ENCODE data around the gene ENG.

The ENG gene

GRCh38 chr9:127809540-127810377, 44.7 kb downstream of the ENG start:
- Histone ChIP-seq H3K4me3 (ENCODE audit: low read length) (no peak overlapping the region), H3K9ac (ENCODE audit: low read length) (no peak overlapping the region), H3K27me3 (ENCODE audit: low read depth, low read length) (no peaks in the 10 kb centered on the region), H2AFZ (ENCODE audit: low read depth, low read length) (no peak overlapping the region), H3K4me2 (ENCODE audit: low read length) (no peak overlapping the region), H3K79me2 (ENCODE audit: low read length) (peaks cover 3% of the 10 kb centered on the region; the same call in 1 of the 2 replicates), H3K36me3 (replicated peaks; ENCODE audit: low read depth, low read length) (peaks cover 48% of the 10 kb centered on the region), H3K4me1 (ENCODE audit: low read length) (no peaks in the 10 kb centered on the region), H3K9me3 (ENCODE audit: insufficient read depth, low read length) (no peaks in the 10 kb centered on the region), H3K27ac (ENCODE audit: low read length) (no peak overlapping the region), H4K20me1 (ENCODE audit: insufficient read depth, low read length) (0 out of 2 replicates have a peak, but pooled peaks cover 4% of the 10 kb centered on the region)
- TF ChIP-seq EZH2phosphoT487 (IDR thresholded peaks at IDR 0.05; ENCODE audit: low read depth), result no peak
- TF ChIP-seq, protein P1, sequence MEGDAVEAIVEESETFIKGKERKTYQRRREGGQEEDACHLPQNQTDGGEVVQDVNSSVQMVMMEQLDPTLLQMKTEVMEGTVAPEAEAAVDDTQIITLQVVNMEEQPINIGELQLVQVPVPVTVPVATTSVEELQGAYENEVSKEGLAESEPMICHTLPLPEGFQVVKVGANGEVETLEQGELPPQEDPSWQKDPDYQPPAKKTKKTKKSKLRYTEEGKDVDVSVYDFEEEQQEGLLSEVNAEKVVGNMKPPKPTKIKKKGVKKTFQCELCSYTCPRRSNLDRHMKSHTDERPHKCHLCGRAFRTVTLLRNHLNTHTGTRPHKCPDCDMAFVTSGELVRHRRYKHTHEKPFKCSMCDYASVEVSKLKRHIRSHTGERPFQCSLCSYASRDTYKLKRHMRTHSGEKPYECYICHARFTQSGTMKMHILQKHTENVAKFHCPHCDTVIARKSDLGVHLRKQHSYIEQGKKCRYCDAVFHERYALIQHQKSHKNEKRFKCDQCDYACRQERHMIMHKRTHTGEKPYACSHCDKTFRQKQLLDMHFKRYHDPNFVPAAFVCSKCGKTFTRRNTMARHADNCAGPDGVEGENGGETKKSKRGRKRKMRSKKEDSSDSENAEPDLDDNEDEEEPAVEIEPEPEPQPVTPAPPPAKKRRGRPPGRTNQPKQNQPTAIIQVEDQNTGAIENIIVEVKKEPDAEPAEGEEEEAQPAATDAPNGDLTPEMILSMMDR (IDR thresholded peaks at IDR 0.05; ENCODE audit: low read depth, low read length), result no peak

DNA sequence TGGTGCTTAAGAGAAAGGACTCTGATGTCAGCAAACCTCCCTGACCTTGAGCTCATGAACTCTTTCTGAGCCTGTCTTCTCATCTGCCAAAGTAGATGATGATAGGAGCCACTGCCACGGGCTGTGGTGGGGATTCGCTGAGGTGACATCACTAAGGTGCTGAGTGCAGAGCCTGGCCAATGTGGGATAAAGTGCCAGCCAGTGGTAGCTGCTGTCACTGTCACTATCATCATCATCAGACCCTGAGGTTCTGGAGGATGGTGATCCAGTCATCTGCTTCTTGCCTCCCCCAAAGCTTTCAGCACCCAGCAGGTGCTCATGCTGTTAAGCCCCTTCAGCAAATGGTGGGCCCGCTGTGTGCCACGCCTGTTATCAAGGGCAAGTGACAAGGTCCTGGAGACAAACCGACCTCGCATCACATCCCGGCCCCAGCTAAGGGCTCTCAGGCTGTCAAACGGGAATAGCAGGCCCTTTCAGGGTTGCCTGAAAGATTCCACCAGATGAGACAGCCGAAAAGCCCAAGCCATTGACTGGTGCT, 45.4 kb downstream of the ENG start:
- H3K27me3 ChIP-seq (ENCODE audit: low read depth, low read length), result no peaks in the 10 kb centered on the region
- no peak overlapping the region for H2AFZ ChIP-seq (ENCODE audit: low read depth, low read length)
- H3K27ac ChIP-seq (ENCODE audit: low read length), result no peak overlapping the region
- H3K9ac ChIP-seq (ENCODE audit: low read length), result no peak overlapping the region
- H3K79me2 ChIP-seq (ENCODE audit: low read length), result peaks cover 10% of the 10 kb centered on the region
- H3K9me3 ChIP-seq (ENCODE audit: insufficient read depth, low read length), result no peaks in the 10 kb centered on the region
- TF ChIP-seq, protein P1 (IDR thresholded peaks at IDR 0.05; ENCODE audit: low read depth, low read length), result no peak
- H3K4me1 ChIP-seq (ENCODE audit: low read length), result peaks cover 5% of the 10 kb centered on the region
- 0 out of 2 replicates have a peak, but pooled peaks cover 4% of the 10 kb centered on the region for H4K20me1 ChIP-seq (ENCODE audit: insufficient read depth, low read length)
- no peak overlapping the region for H3K4me3 ChIP-seq (ENCODE audit: low read length)
- H3K4me2 ChIP-seq (ENCODE audit: low read length), result no peak overlapping the region
- peaks cover 51% of the 10 kb centered on the region for H3K36me3 ChIP-seq (replicated peaks; ENCODE audit: low read depth, low read length)

DNA sequence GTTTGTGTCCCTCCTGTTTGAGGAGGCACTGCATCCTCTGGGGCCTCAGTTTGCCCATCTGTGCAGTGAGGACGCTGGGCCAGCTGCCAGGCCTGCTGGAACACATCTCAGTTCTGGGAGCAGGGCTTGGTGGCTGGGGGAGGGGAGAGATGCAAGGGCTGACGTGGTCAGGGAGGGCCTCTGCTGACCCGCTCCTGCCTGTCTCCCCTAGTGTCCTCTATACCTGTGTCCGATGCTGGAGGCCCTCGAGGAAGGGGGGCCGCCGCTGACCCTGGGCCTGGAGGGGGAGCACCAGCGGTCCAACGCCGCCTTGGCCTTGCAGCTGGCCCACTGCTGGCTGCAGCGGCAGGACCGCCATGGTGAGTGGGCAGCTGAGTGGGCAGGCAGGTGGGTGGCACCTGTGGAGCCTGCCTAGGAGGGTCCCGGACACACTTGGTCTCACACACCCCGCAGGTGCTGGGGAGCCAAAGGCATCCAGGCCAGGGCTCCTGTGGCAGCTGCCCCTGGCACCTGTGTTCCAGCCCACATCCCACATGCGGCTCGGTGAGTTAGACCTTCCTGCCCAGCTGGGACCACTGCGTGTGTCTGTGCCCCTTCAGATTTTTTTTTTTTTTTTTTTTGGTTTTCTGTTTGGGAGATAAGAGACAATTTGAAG, 46.0 kb downstream of the ENG start:
- H4K20me1 ChIP-seq (ENCODE audit: insufficient read depth, low read length), result 0 out of 2 replicates have a peak, but pooled peaks cover 4% of the 10 kb centered on the region

More for the DNA sequence above, 46.0 kb downstream of the ENG start:
- no peak overlapping the region for H2AFZ ChIP-seq (ENCODE audit: low read depth, low read length)
- no peak overlapping the region for H3K4me2 ChIP-seq (ENCODE audit: low read length)
- H3K9me3 ChIP-seq (ENCODE audit: insufficient read depth, low read length), result no peaks in the 10 kb centered on the region
- no peak overlapping the region for H3K9ac ChIP-seq (ENCODE audit: low read length)
- peaks cover 16% of the 10 kb centered on the region for H3K79me2 ChIP-seq (ENCODE audit: low read length)
- H3K36me3 ChIP-seq (replicated peaks; ENCODE audit: low read depth, low read length), result peaks cover 45% of the 10 kb centered on the region
- no peak overlapping the region for H3K27ac ChIP-seq (ENCODE audit: low read length)
- no peak overlapping the region for H3K4me3 ChIP-seq (ENCODE audit: low read length)
- H3K4me1 ChIP-seq (ENCODE audit: low read length), result peaks cover 8% of the 10 kb centered on the region
- no peak for TF ChIP-seq EZH2phosphoT487 (IDR thresholded peaks at IDR 0.05; ENCODE audit: low read depth)
- TF ChIP-seq, protein P1 (IDR thresholded peaks at IDR 0.05; ENCODE audit: low read depth, low read length), result no peak
- no peaks in the 10 kb centered on the region for H3K27me3 ChIP-seq (ENCODE audit: low read depth, low read length)
